GM21526 (cell line): ENCODE data around the gene NSD2.
"Not testable (repeated sequence)": the region's sequence is repeated elsewhere in the genome, so short reads cannot be mapped to it uniquely, and the experiment has no call there.

Experiments
- ATAC-seq: cut with Tn5 transposase; IDR thresholded peaks from one replicate; pipeline ENCODE4 v1.9.1; 2021; ENCODE audit warnings: moderate library complexity; ENCODE audit not compliant: unreplicated experiment, low FRiP score

NSD2 gene

DNA sequence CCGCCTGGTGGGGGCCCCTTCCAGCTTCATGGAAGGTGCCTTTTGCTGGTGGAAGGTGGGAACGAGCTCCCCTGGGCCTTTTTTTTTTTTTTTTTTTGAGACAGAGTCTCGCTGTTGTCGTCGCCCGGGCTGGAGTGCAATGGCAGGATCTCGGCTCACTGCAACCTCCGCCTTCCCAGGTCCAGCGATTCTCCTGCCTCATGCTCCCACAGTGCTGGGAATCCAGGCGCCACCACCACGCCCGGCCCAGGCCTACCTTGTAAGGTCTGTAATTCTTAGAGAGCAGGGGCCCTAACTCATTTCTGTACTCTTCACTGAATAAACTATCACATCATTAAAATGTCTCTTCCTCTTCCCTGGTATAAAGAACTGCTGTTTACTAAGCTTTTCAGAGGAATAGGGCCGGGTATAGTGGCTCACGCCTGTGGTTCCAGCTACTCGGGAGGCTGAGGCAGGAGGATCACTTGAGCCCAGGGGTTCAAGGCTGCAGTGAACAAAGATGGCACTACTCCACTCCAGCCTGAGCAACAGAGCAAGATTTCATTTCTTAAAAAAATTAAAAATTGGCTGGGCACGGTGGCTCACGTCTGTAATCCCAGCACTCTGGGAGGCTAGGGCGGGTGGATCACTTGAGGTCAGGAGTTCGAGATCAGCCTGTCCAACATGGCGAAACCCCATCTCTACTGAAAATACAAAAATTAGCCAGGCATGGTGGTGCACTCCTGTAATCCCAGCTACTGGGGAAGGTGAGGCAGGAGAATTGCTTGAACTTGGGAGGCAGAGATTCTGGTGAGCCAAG lies 122.7 kb downstream of the NSD2 start:
- not testable (repeated sequence) for ATAC-seq

DNA sequence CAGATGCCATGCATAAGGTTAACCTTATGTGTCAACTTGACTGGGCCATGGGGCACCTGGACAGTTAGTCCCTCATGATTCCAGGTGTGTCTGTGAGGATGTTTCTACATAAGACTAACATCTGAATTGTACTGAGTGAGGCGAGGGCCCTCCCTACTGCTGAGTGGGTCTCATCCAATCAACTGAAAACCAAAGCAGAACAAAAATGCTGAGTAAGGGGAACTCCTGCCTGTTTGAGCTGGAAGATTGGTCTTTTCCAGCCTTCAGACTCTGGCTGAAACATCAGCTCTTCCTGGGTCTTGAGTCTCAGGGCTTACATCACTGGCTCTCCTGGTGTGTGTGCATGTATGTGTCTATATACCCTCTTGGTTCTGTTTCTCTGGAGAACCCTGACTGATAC lies 123.7 kb downstream of the NSD2 start:
- no peak for ATAC-seq

DNA sequence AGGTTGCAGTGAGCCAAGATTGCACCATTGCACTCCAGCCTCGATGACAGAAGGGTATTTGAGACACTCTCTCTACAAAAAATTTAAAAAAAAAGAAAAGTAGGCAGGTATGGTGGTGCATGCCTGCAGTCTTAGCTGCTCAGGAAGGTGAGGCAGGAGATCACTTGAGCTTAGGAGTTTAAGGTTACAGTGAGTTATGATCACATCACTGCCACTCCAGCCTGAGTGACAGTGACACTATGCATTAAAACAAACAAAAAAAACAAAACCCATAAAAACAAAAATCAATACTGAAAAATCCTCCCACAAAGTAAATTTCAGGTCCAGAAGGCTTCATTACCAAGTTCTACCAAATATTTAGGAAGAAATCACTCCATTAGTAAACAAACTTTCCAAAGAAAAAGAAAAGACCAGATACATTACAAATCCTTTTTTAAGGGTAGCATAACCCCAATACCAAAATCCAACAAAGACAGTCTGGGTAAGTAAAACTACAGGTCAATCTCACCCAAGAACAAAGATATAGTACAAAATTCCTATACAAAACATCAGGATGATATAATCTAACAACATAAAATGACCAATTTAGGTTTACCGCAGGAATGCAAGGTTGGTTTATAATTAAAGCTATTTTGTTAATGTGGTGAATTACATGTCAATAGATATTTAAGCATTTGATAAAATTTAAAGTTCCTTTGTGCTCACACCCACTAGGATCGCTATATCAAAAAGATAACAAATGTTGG lies 125.8 kb downstream of the NSD2 start:
- no peak for ATAC-seq

DNA sequence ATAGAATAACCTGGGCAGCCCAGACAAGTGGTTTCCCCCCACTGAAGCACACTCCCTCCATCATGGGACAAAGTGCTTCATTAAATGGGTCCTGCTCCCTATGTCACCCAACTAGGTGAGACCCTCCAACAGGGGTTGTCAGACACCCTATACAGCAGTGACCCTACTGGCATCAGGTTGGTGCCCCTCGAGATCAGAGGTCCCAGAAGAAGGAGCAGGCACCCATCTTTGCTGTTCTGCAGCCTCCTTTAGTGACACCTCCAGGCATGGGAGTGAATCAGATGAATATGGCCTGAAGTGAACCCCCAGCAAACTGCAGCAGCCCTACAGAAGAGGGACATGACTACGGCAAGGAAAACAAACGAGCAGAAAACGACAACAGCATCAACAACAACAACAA lies 126.5 kb downstream of the NSD2 start:
- ATAC-seq: no peak

DNA sequence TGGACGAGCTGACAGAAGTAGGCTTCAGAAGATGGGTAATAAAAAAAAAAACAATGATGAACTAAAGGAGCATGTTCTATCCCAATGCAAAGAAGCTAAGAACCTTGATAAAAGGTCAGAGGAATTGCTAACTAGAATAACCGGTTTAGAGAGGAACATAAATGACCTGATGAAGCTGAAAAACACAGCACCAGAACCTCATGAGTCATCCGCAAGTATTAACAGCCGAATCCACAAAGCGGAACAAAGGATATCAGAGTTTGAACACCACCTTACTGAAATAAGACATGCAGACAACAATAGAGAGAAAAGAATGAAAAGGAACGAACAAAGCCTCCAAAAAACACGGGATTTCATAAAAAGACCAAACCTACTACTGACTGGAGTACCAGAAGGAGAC lies 127.1 kb downstream of the NSD2 start:
- ATAC-seq: no peak

DNA sequence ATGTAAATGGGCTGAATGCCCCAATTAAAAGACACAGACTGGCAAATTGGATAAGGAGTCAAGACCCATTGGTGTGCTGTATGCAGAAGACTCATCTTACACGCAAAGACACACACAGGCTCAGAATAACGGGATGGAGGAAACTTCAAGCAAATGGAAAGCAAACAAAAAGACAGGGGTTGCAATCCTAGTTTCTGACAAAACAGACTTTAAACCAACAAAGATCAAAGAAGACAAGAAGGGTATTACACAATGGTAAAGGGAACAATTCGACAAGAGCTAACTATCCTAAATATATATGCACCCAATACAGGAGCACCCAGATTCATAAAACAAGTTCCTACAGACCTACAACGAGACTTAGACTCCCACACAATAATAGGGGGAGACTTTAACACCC lies 128.1 kb downstream of the NSD2 start:
- ATAC-seq: not testable (repeated sequence)

DNA sequence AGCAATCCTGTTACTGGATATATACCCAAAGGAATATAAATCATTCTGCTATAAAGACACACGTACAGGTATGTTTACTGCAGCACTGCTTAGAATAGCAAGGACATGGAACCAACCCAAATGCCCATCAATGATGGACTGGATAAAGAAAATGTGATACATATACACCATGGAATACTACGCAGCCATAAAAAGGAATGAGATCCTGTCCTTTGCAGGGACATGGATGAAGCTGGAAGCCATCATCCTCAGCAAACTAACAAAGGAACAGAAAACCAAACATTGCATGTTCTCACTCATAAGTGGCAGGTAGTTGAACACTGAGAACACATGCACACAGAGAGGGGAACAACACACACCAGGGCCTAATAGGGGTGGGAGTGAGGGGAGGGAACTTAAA lies 132.2 kb downstream of the NSD2 start:
- not testable (repeated sequence) for ATAC-seq

DNA sequence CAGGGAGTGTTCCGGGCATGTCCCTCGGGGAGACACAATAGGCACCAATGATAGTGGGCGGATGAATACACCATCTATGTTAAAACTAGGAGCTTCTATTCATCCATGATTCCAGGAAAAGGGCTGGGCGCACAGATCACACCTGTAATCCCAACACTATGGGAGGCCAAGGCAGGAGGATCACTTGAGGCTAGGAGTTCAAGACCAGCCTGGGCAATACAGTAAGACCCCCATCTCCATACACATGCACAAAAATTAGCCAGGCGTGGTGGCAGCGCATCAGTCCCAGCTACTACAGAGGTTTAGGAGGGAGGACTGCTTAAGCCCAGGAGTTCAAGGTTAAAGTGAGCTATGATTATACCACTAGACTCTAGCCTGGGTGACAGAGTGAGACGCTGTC lies 135.2 kb downstream of the NSD2 start:
- ATAC-seq: no peak

DNA sequence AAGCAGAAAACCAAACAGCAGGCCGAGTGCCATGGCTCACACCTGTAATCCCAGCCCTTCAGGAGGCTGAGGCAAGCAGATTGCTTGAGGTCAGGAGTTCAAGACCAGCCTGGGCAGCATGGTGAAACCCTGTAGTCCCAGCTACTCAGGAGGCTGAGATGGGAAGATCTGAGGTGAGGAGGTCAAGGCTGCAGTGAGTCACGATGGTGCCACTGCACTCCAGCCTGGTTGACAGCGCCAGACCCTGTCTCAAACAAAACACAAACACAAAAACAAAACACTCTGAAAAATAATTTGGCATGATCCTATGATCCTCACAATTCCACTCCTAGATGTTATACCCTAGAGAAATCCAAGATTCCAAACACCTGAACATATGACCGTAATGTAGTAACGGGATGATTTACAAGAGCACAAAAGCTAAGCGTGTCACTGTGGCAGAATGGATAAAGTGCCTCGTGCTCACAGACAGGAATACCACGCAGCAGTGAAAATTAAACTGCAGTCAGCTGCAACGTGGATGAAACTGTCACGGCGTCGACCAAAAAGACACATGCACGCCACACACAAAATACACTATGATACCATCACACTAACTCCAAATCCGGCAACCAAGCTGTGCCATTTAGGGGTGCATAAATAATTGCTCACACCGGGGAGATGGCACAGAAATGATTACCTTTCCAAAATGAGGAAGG lies 135.9 kb downstream of the NSD2 start:
- ATAC-seq: no peak

DNA sequence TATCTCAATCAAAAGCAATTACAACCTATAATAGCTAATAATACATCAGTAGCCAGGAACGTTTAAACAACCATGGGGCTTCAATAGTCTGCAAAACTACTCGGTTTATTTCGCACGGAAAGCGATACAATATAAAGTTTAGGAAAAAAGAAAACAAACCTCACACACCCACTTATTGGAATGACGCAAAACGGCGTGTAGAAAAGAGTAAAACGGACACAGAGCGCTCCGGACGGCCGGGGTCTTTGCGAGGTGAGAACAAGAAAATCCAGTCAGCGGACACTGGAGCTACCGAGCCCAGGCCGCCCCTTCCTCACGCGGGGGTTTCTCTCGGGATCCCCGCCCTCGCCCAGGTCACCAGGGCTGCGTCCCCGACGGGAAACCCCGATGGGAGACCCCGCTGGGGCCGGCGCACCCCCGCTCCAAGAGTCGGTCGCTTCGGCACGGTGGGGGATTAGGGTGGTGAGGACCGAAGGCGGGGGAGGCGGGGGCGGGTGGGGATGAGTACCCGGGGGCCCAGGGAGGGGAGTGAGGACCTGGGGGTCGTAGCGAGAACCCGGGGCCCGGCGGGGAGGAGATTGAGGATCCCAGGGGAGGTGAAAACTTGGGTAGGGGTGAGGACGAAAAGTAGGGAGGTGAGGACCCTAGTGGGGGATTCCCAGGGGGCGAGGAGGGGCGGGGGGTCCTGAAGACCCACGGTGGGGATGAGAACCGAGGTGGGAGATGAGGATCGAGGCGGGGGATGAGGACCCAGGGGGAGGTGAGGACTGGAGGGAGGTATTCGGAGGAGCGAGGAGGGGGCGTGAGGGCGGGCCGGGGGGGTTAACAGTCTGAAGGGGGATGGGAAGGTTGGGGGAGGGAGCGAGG lies 136.8 kb downstream of the NSD2 start:
- ATAC-seq: no peak

DNA sequence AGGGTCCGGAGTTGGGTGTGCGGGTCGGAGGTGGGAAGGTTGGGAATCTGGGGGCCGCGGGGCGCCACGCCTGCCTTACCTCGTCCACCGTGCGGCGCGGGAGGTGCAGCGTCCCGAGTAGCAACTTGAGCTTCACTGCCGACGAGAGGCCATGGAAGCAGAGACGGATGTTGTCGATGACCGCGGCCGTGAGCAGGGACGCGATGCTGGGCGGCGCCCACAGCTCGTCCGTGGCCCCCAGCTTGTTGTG lies 137.4 kb downstream of the NSD2 start:
- no peak for ATAC-seq

DNA sequence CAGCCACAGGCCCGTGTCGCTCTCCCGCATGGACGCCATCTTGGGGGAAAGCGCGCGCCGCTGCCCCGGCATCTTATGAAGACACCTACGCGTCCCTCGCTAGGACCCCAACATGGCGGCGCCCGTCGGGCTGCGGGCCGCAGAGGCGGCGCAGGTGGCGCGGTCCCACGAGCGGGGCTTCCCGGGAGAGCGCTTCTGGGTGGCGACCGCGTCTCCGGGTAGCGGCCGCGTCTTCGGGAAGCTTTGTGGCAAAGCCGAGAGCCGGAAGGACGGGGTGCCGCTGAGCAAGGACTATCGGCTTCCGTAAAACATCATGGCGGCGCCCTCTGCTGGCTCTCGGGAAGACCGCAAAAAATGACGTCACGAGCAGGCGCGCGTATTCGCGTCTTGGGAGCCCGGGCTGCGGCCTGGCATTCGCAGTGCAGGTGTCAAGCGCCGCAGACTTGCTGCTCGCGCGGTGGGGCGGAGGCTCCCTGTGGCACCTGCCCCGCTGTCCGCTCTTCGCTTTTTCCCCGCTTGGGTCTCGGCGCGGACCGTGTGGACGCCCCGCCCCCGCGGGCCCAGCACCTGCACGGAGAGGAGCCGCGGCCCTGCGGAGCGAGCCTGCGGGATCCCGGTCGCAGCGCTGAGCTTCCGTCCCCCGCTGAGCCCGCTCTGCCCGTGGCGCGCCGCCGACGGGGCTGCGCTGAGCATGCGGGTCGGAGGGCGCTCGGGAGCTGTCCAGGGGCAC lies 137.9 kb downstream of the NSD2 start, which contains the start of gene NELFA:
NELFA (minus strand) TSS at position 54 of the 730 bp plus-strand sequence; CDS start at position 39, 15 bp downstream.
- peak; percentile 75 for ATAC-seq

DNA sequence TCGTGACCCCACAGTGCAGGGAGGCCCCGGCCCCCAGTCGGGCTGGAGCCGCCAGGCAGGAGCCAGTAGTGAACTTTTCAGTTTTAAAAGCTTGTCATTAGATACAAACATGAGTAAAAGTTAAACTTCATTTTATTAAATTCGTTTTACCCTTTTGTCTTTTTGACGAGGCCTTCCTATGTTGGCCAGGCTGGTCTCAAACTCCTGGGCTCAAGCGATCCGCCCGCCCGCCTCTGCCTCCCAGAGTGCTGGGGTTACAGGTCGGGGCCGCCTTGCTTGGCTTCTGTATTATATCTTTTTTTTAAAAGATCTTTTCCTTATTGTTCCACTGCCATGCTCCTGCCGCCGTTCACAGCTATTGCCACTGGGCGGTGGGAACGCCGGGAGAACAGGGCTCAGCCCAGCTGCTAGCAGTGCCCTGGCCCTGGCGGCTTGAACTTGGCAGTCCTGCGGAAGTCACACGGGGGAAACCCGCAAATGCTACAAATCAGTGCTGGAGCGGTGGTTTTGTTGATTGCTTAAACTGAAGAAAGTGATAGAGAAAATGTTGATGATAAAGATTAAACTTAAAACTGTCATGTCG lies 138.5 kb downstream of the NSD2 start:
- ATAC-seq: no peak

DNA sequence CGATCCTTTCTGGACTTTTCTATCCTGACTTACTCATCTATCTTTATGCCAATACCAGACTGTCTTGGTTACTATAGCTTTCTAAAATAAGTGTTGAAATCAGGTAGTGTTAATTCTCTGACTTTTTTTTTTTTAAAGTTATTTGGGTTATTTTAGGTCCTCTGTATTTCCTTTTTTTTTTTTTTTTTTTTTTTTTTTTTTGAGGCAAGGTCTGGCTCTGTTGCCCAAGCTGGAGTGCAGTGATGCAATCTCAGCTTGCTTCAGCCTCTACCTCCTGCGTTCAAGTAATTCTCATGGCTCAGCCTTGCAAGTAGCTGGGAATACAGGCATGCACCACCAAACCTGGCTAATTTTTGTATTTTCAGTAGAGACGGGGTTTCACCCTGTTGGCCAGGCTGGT lies 140.4 kb downstream of the NSD2 start:
- no peak for ATAC-seq

DNA sequence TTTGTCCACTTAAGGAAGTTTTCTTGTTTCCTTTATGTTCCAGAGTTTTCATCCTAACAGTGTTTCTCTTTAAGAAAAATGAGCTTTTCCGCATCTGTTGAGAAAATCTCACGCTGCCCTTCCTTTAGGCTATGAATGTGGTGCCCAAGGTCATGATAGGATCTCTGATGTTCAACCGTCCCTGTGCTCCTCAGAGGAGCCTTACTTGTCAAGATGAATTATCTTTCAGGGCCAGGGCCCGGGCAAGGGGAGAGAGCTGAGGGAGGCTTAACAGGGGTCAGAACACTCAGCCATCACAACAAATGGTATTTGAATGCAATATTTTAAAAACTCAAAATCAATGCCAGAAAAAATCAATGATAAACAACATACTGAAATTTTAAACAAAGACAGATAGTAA lies 143.8 kb downstream of the NSD2 start:
- no peak for ATAC-seq

DNA sequence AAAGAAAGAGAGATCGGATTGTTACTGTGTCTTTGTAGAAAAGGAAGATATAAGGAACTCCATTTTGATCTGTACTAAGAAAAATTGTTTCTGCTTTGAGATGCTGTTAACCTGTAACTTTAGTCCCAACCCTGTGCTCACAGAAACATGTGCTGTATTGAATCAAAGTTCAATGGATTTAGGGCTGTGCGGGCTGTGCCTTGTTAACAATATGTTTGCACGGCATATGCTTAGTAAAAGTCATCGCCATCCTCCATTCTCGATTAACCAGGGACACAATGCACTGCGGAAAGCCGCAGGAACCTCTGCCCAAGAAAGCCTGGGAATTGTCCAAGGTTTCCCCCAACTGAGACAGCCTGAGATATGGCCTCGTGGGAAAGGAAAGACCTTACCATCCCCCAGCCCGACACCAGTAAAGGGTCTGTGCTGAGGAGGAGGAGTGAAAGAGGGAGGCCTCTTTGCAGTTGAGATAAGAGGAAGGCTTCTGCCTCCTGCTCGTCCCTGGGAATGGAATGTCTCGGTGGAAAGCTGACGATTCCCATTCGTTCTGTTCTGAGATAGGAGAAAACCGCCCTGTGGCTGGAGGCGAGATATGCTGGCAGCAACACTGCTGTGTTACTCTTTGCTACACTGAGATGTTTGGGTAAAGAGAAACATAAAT lies 150.3 kb downstream of the NSD2 start:
- ATAC-seq: not testable (repeated sequence)

DNA sequence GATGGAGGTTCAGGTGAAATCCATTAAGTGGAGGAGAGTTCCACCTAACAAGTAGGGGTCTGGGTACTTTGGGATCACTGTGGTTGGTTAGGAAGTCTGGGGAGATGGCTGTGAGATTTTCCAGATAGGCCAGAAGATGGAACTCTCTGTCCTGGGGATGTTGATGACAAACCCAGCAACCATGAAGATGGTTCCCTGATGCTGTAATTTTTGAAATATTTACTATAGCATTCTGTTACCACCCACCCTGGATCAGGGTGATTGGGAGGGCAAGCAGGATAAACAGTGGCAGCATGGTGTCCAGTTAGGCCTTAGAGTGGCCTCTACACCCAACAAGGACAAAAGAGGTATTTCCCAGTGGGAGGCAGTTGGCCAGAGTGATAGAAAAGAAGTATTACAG lies 153.5 kb downstream of the NSD2 start:
- no peak for ATAC-seq

DNA sequence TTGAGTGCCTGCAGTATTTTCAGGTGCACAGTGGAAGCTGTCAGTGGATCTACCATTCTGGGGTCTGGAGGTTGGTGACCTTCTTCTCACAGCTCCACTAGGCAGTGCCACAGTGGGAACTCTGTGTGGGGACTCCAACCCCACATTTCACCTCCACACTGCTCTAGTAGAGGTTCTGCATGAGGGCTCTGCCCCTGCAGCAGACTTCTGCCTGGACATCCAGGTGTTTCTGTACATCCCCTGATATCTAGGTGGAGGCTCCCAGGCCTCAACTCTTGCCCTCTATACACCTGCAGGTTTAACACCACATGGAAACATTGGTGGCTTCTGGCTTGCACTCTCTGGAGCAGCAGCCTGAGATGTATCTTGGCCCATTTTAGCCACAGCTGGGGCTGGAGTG lies 154.6 kb downstream of the NSD2 start:
- ATAC-seq: no peak

DNA sequence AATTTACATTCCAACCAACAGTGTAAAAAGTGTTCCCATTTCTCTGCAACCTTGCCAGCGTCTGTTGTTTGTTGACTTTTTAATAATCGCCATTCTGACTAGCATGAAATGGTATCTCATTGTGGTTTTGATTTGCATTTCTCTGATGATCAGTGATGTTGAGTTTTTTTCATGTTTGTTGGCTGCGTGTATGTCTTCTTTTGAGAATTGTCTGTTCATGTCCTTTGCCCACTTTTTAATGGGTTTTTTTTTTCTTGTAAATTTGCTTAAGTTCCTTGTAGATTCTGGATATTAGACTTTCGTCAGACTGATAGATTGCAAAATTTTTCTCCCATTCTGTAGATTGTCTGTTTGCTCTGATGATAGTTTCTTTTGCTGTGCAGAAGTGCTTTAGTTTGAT lies 155.9 kb downstream of the NSD2 start:
- not testable (repeated sequence) for ATAC-seq
